ENCODE measurements around the gene MIB1.

DNA sequence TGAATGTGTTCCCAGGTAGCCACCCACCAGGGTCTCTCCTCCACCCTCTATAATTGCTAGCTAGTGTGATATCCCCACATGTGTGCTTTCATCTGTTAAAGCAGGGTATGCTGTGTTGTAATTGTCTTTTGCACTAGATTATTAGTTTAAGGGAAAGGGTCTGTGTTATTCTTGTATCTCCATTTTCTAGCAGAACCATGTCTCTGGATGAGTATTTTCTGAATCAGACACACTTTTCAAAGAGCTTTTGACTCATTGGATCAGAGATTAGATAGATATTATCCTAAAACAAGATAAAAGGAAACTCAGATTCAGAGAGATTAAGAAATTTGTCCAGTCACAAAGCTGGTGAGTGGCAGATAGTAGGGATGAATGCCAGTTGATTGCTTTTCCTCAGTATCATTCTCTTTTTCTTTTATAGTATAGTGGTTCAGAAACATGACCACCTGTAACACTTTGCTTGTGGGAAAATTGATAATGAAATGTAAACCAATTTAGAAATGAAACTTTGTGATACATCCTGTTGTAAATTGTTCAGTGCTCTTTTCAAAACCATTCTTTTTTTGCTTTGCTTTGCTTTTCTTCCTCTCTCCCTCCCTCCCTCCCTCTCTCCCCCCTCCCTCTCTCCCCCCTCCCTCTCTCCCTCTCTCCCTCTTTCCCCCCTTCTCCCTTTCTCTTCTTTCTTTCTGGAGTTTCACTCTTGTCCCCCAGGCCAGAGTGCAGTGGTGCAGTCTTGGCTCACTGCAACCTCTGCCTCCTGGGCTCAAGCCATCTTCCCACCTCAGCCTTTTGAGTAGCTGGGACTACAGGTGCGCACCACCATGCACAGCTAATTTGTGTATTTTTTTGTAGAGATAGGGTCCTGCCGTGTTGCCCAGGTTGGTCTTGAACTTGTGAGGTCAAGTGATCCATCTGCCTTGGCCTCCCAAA, 7.4 kb downstream of the MIB1 start:
- no peak for TF ChIP-seq CTCF (conservative IDR thresholded peaks at IDR 0.05; ENCODE audit: low read depth in 2 of 2)
- TF ChIP-seq, protein P1, sequence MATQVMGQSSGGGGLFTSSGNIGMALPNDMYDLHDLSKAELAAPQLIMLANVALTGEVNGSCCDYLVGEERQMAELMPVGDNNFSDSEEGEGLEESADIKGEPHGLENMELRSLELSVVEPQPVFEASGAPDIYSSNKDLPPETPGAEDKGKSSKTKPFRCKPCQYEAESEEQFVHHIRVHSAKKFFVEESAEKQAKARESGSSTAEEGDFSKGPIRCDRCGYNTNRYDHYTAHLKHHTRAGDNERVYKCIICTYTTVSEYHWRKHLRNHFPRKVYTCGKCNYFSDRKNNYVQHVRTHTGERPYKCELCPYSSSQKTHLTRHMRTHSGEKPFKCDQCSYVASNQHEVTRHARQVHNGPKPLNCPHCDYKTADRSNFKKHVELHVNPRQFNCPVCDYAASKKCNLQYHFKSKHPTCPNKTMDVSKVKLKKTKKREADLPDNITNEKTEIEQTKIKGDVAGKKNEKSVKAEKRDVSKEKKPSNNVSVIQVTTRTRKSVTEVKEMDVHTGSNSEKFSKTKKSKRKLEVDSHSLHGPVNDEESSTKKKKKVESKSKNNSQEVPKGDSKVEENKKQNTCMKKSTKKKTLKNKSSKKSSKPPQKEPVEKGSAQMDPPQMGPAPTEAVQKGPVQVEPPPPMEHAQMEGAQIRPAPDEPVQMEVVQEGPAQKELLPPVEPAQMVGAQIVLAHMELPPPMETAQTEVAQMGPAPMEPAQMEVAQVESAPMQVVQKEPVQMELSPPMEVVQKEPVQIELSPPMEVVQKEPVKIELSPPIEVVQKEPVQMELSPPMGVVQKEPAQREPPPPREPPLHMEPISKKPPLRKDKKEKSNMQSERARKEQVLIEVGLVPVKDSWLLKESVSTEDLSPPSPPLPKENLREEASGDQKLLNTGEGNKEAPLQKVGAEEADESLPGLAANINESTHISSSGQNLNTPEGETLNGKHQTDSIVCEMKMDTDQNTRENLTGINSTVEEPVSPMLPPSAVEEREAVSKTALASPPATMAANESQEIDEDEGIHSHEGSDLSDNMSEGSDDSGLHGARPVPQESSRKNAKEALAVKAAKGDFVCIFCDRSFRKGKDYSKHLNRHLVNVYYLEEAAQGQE (IDR thresholded peaks at IDR 0.05; ENCODE audit: unreplicated experiment), result no peak
- no peak for TF ChIP-seq POLR2AphosphoS5 (IDR thresholded peaks at IDR 0.05; ENCODE audit: low read depth)
- no peak for TF ChIP-seq EZH2 (IDR thresholded peaks at IDR 0.05; ENCODE audit: low read depth, unreplicated experiment)
- no peak for TF ChIP-seq EZH2phosphoT487 (IDR thresholded peaks at IDR 0.05; ENCODE audit: unreplicated experiment)
- no peak for TF ChIP-seq ZNF331 (CRISPR knock-in tag; IDR thresholded peaks at IDR 0.05; ENCODE audit: low read depth)
- no peak for TF ChIP-seq ETS1 (IDR thresholded peaks at IDR 0.05)
- no peak for TF ChIP-seq CREB1 (CRISPR knock-in tag; IDR thresholded peaks at IDR 0.05; ENCODE audit: low read depth)
- no peak for TF ChIP-seq ZNF462 (CRISPR knock-in tag; IDR thresholded peaks at IDR 0.05)

All from GM23338 (cell line).